H1 (cell line): ENCODE measurements around the gene AMHR2.

Experiments
- CTCF ChIP-seq, 3 experiments: IDR thresholded peaks; 1 replicate in 2 of 3; 2 replicates in 1 of 3; pipeline versions ENCODE4 v1.5.1 to v1.6.1; 2011; ENCODE audit warnings: low read length in 3 of 3, mild to moderate bottlenecking in 3 of 3, inconsistent platforms in 2 of 3, low read depth in 1 of 3, moderate library complexity in 1 of 3; ENCODE audit not compliant: insufficient read depth in 1 of 3; ENCODE audit errors: control extremely low read depth in 1 of 3
- EP300 ChIP-seq, 2 experiments: IDR thresholded peaks; 1 replicate in 1 of 2; 2 replicates in 1 of 2; pipeline ENCODE4 v1.6.1; 2011 to 2012; ENCODE audit warnings: low read depth in 2 of 2, low read length in 2 of 2, mild to moderate bottlenecking in 2 of 2, borderline replicate concordance in 1 of 2, inconsistent platforms in 1 of 2, moderate library complexity in 1 of 2
- EZH2 ChIP-seq: fragments of 200-600 bp; sonication (generic); IDR thresholded peaks from 2 replicates; pipeline ENCODE4 v1.7.1; 2012; ENCODE audit warnings: low read depth, mild to moderate bottlenecking, moderate library complexity, low read length, inconsistent platforms; ENCODE audit not compliant: severe bottlenecking
- FOSL1 ChIP-seq: IDR thresholded peaks from 2 replicates; pipeline ENCODE4 v1.6.1; 2011; ENCODE audit warnings: mild to moderate bottlenecking, low read depth, low read length, moderate library complexity; ENCODE audit not compliant: insufficient read depth
- HDAC2 ChIP-seq, 2 experiments: fragments of 300-600 bp in 1 of 2; sonication (generic) in 1 of 2; IDR thresholded peaks; 2 replicates each; pipeline ENCODE4 v1.6.1; 2011 to 2012; ENCODE audit warnings: low read depth in 2 of 2, low read length in 2 of 2, mild to moderate bottlenecking in 2 of 2, moderate library complexity in 2 of 2, borderline replicate concordance in 1 of 2, inconsistent platforms in 1 of 2
- POLR2A ChIP-seq, 2 experiments: IDR thresholded peaks; 1 replicate in 1 of 2; 2 replicates in 1 of 2; pipeline ENCODE4 v1.6.1; 2011; ENCODE audit warnings: low read depth in 2 of 2, low read length in 2 of 2, mild to moderate bottlenecking in 2 of 2; ENCODE audit errors: control extremely low read depth in 1 of 2
- SP1 ChIP-seq: IDR thresholded peaks from 2 replicates; pipeline ENCODE4 v1.6.1; 2011; ENCODE audit warnings: low read depth, low read length
- TAF1 ChIP-seq: IDR thresholded peaks from 2 replicates; pipeline ENCODE4 v1.6.1; 2011; ENCODE audit warnings: mild to moderate bottlenecking, low read depth, low read length
- TCF12 ChIP-seq: IDR thresholded peaks from 2 replicates; pipeline ENCODE4 v1.6.1; 2011; ENCODE audit warnings: low read depth, mild to moderate bottlenecking, low read length

GRCh38 chr12:53450936-53451335 lies 27.3 kb downstream of the AMHR2 start:
- TF ChIP-seq POLR2A (IDR thresholded peaks at IDR 0.05; ENCODE audit: control extremely low read depth in 1 of 2, low read depth in 2 of 2, low read length in 2 of 2), result no peak
- TF ChIP-seq CTCF (IDR thresholded peaks at IDR 0.05; ENCODE audit: control extremely low read depth in 1 of 3, insufficient read depth in 1 of 3, low read depth in 1 of 3, low read length in 3 of 3), result no peak
- TF ChIP-seq EZH2, result no peak
- TF ChIP-seq FOSL1, result no peak
- TF ChIP-seq EP300 (IDR thresholded peaks at IDR 0.05; ENCODE audit: borderline replicate concordance in 1 of 2, low read depth in 2 of 2, low read length in 2 of 2), result no peak
- no peak for TF ChIP-seq TCF12
- no peak for TF ChIP-seq SP1
- TF ChIP-seq HDAC2 (IDR thresholded peaks at IDR 0.05; ENCODE audit: borderline replicate concordance in 1 of 2, low read depth in 2 of 2, low read length in 2 of 2), result no peak
- no peak for TF ChIP-seq TAF1
